Stimulated activated naive CD4-positive, alpha-beta T cell treated with Interleukin-2 at 50 U/mL for 16 hours (primary cell): ENCODE results near the gene QKI.
A peak's percentile ranks its signal among the peaks of the same experiment; 100 is the strongest.
"Not testable (repeated sequence)": the region's sequence is repeated elsewhere in the genome, so short reads cannot be mapped to it uniquely, and the experiment has no call there.

Experiments
- DNase-seq: peaks from one replicate; lab custom pipeline; 2025; lab: John Stamatoyannopoulos, UW

Gene QKI

GRCh38 chr6:163414117-163414945 is at the start of gene QKI:
QKI (plus strand) TSS chr6:163414718; CDS start chr6:163415194, 476 bp downstream.
- DNase-seq = peak; percentile 78

- no peak for DNase-seq
Observed at GRCh38 chr6:163366288-163366687, 48.2 kb upstream of the QKI start.

- DNase-seq = no peak
Observed at GRCh38 chr6:163367497-163368183, 46.9 kb upstream of the QKI start.

- DNase-seq = no peak
Observed at GRCh38 chr6:163369141-163369540, 45.4 kb upstream of the QKI start.

GRCh38 chr6:163369628-163370365 is 44.7 kb upstream of the QKI start:
- no peak for DNase-seq

GRCh38 chr6:163370464-163371117 is 43.9 kb upstream of the QKI start:
- DNase-seq = no peak

- no peak for DNase-seq
Observed at GRCh38 chr6:163371129-163371528, 43.4 kb upstream of the QKI start.

GRCh38 chr6:163373240-163373639 is 41.3 kb upstream of the QKI start:
- DNase-seq = no peak

GRCh38 chr6:163375361-163375760 is 39.2 kb upstream of the QKI start:
- no peak for DNase-seq

GRCh38 chr6:163376187-163376586 is 38.3 kb upstream of the QKI start:
- no peak for DNase-seq

- DNase-seq = no peak
Observed at GRCh38 chr6:163377561-163377960, 37.0 kb upstream of the QKI start.

GRCh38 chr6:163380216-163380615 is 34.3 kb upstream of the QKI start:
- DNase-seq = no peak

GRCh38 chr6:163381118-163381756 is 33.3 kb upstream of the QKI start:
- no peak for DNase-seq

- not testable (repeated sequence) for DNase-seq
Observed at GRCh38 chr6:163383396-163383795, 31.1 kb upstream of the QKI start.

GRCh38 chr6:163383912-163384311 is 30.6 kb upstream of the QKI start:
- no peak for DNase-seq

GRCh38 chr6:163384510-163384909 is 30.0 kb upstream of the QKI start:
- no peak for DNase-seq

GRCh38 chr6:163385503-163385902 is 29.0 kb upstream of the QKI start:
- DNase-seq = not testable (repeated sequence)

- DNase-seq = no peak
Observed at GRCh38 chr6:163386329-163386908, 28.1 kb upstream of the QKI start.

GRCh38 chr6:163387317-163387716 is 27.2 kb upstream of the QKI start:
- DNase-seq = no peak

GRCh38 chr6:163389354-163389753 is 25.2 kb upstream of the QKI start:
- DNase-seq = no peak

- DNase-seq = no peak
Observed at GRCh38 chr6:163390770-163391169, 23.7 kb upstream of the QKI start.
